GM23338 (cell line): ENCODE results near the gene IL12RB1.

Experiments used
- CTCF ChIP-seq, 2 experiments: fragments of 200-600 bp in 1 of 2; sonication (generic) in 1 of 2; conservative IDR thresholded peaks; 2 replicates each; pipeline versions ENCODE4 v1.5.1 to v1.6.1; 2016 to 2017; ENCODE audit warnings: antibody characterized with exemption in 2 of 2, low read depth in 2 of 2, mild to moderate bottlenecking in 2 of 2, moderate library complexity in 1 of 2
- EZH2 ChIP-seq: fragments of 200-600 bp; sonication (generic); IDR thresholded peaks from one replicate; pipeline ENCODE4 v1.8.0; 2017; ENCODE audit warnings: antibody characterized with exemption, mild to moderate bottlenecking, low read depth; ENCODE audit not compliant: unreplicated experiment
- EZH2phosphoT487 ChIP-seq: fragments of 200-600 bp; sonication (generic); IDR thresholded peaks from one replicate; pipeline ENCODE4 v1.8.1; 2018; ENCODE audit warnings: antibody characterized with exemption; ENCODE audit not compliant: unreplicated experiment
- POLR2AphosphoS5 ChIP-seq: IDR thresholded peaks from 2 replicates; pipeline ENCODE4 v1.6.1; 2016; ENCODE audit warnings: antibody characterized with exemption, low read depth
- TF ChIP-seq, protein P1 (sequence below): IDR thresholded peaks from one replicate; pipeline ENCODE4 v1.6.1; 2018; ENCODE audit warnings: antibody characterized with exemption; ENCODE audit not compliant: unreplicated experiment

GRCh38 chr19:18098891-18099622 is 12.3 kb upstream of the IL12RB1 start:
- TF ChIP-seq CTCF (conservative IDR thresholded peaks at IDR 0.05; ENCODE audit: low read depth in 2 of 2) = 0 out of 4 replicates have a peak, but pooled peaks of 1 of the 2 experiments have one; percentile 8
- no peak for TF ChIP-seq EZH2
- TF ChIP-seq POLR2AphosphoS5 = no peak
- TF ChIP-seq, protein P1, sequence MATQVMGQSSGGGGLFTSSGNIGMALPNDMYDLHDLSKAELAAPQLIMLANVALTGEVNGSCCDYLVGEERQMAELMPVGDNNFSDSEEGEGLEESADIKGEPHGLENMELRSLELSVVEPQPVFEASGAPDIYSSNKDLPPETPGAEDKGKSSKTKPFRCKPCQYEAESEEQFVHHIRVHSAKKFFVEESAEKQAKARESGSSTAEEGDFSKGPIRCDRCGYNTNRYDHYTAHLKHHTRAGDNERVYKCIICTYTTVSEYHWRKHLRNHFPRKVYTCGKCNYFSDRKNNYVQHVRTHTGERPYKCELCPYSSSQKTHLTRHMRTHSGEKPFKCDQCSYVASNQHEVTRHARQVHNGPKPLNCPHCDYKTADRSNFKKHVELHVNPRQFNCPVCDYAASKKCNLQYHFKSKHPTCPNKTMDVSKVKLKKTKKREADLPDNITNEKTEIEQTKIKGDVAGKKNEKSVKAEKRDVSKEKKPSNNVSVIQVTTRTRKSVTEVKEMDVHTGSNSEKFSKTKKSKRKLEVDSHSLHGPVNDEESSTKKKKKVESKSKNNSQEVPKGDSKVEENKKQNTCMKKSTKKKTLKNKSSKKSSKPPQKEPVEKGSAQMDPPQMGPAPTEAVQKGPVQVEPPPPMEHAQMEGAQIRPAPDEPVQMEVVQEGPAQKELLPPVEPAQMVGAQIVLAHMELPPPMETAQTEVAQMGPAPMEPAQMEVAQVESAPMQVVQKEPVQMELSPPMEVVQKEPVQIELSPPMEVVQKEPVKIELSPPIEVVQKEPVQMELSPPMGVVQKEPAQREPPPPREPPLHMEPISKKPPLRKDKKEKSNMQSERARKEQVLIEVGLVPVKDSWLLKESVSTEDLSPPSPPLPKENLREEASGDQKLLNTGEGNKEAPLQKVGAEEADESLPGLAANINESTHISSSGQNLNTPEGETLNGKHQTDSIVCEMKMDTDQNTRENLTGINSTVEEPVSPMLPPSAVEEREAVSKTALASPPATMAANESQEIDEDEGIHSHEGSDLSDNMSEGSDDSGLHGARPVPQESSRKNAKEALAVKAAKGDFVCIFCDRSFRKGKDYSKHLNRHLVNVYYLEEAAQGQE = no peak
- TF ChIP-seq EZH2phosphoT487 = no peak
